Transverse colon (tissue), 4 donors: ENCODE measurements around the gene LRRC47.

ENCODE experiments used
- CTCF ChIP-seq, 5 experiments: fragments of 200-600 bp in 3 of 5; fragments of 450-650 bp in 2 of 5; sonication (generic) in 3 of 5; IDR thresholded peaks; 1 replicate in 2 of 5; 2 replicates in 3 of 5; pipeline ENCODE4 v1.5.1; 2016 to 2017; ENCODE audit warnings: antibody characterized with exemption in 5 of 5, inconsistent platforms in 3 of 5, mild to moderate bottlenecking in 2 of 5, moderate library complexity in 1 of 5
- EP300 ChIP-seq: sonication (generic); formaldehyde crosslinking; IDR thresholded peaks from one replicate; pipeline ENCODE4 v1.6.1; 2017; ENCODE audit warnings: antibody characterized with exemption, low read depth
- POLR2A ChIP-seq: fragments of 450-650 bp; IDR thresholded peaks from one replicate; pipeline ENCODE4 v1.6.1; 2016; ENCODE audit warnings: antibody characterized with exemption, mild to moderate bottlenecking, moderate library complexity
- POLR2AphosphoS5 ChIP-seq, 3 donors: sonication (generic); formaldehyde crosslinking; IDR thresholded peaks; one replicate each; pipeline ENCODE4 v1.6.1; 2016; ENCODE audit warnings: antibody characterized with exemption in 3 of 3

GRCh38 chr1:3821447-3821846, 25.1 kb upstream of the LRRC47 start:
- TF ChIP-seq POLR2A = no peak
- TF ChIP-seq CTCF (IDR thresholded peaks at IDR 0.05) = no peak
- TF ChIP-seq POLR2AphosphoS5 (IDR thresholded peaks at IDR 0.05) = no peak
- no peak for TF ChIP-seq EP300
